Measurements from ENCODE around the gene POC5. TPM values are rescaled to one million over a fixed set of nuclear protein-coding genes. Genes with fewer than 3 reads are reported as not detected.

The POC5 gene
- total and polyA plus RNA-seq, 2 of the 4 experiments (the other 2 are of a cell fraction), result 6.6 to 12.9 TPM

GRCh38 chr5:75694781-75695180 is 22.5 kb downstream of the POC5 start:
- dilution Hi-C loops (cut with HindIII; ENCODE audit: low sequenced_read_pairs, unreplicated experiment) (no loop called here), in situ Hi-C loops (cut with MboI; ENCODE audit: low sequenced_read_pairs) (loop anchor here (25.0 kb wide), 1 partner anchor 307 kb away; no protein-coding TSS in a partner anchor), intact Hi-C loops (cut with micrococcal nuclease) (no loop called here)
- Histone ChIP-seq H4K91ac (ENCODE audit: insufficient read depth, low read depth, low read length) (no peak overlapping the region), H3K9ac (ENCODE audit: low read depth, low read length) (no peak overlapping the region), H3K14ac (replicated peaks; ENCODE audit: low read depth, low read length) (no peak overlapping the region), H3K4ac (ENCODE audit: low read depth, low read length) (no peak overlapping the region), H2AFZ (replicated peaks; ENCODE audit: low read length, poor library complexity) (no peak overlapping the region), H4K5ac (ENCODE audit: low read depth, low read length) (no peak overlapping the region), H3K4me3 (ENCODE audit: insufficient read depth, low read depth, low read length) (no peak overlapping the region), H3K4me2 (ENCODE audit: low read depth, low read length) (no peak overlapping the region), H3K27me3 (ENCODE audit: control insufficient read depth, insufficient read depth, low read length) (no peaks in the 10 kb centered on the region), H3K36me3 (ENCODE audit: control insufficient read depth, insufficient read depth, low read length) (0 out of 2 replicates have a peak, but pooled peaks cover under 1% of the 10 kb centered on the region), H2BK5ac (ENCODE audit: low read depth, low read length, poor library complexity, severe bottlenecking) (no peak overlapping the region), H3K4me1 (ENCODE audit: control insufficient read depth, insufficient read depth, low read length) (peaks cover 1% of the 10 kb centered on the region; the same call in 1 of the 2 replicates), H3K18ac (ENCODE audit: low read depth, low read length) (no peak overlapping the region), H3K56ac (ENCODE audit: extremely low read depth, insufficient read depth, low read length) (no peak overlapping the region), H3K9me1 (ENCODE audit: insufficient read depth, low read length) (no peaks in the 10 kb centered on the region), H2AK9ac (replicated peaks; ENCODE audit: low read depth, low read length, poor library complexity) (no peak overlapping the region), H3K23ac (ENCODE audit: low read depth, low read length) (no peak overlapping the region), H3K27ac (ENCODE audit: insufficient read depth, low read length) (no peak overlapping the region), H2BK15ac (ENCODE audit: low read depth, low read length) (no peak overlapping the region), H3K9me3 (ENCODE audit: control insufficient read depth, insufficient read depth, low read length) (no peaks in the 10 kb centered on the region), H2AK5ac (ENCODE audit: low read depth, low read length) (no peak overlapping the region), H2BK20ac (ENCODE audit: low read depth, low read length) (no peak overlapping the region), H2BK120ac (ENCODE audit: low read depth, low read length) (no peak overlapping the region), H4K8ac (ENCODE audit: low read depth in 2 of 2, low read length in 2 of 2) (no peak overlapping the region), H3K79me1 (ENCODE audit: low read depth in 1 of 2, low read length in 2 of 2) (no peaks in the 10 kb centered on the region), H4K20me1 (ENCODE audit: insufficient read depth, low read length) (no peaks in the 10 kb centered on the region)
- WGBS, 2 experiments (ENCODE audit: extremely low coverage in 2 of 2, insufficient read length in 1 of 2), result no CpG with 5 or more reads among the region's 1 CpG
- POLR2A ChIA-PET (ENCODE audit: unreplicated experiment), result no interaction called here
- no TSS peak for BruUV-seq (replicated peaks)
- TF ChIP-seq RFX5 (IDR thresholded peaks at IDR 0.05; ENCODE audit: low read depth, low read length) (no peak), BHLHE40 (IDR thresholded peaks at IDR 0.05; ENCODE audit: low read depth, low read length) (no peak), MXI1 (IDR thresholded peaks at IDR 0.05; ENCODE audit: borderline replicate concordance, low read depth, low read length) (no peak), CHD1 (IDR thresholded peaks at IDR 0.05; ENCODE audit: low read depth, low read length) (no peak), SMC3 (IDR thresholded peaks at IDR 0.05; ENCODE audit: low read depth, low read length) (no peak), MAFK (IDR thresholded peaks at IDR 0.05; ENCODE audit: low read depth, low read length) (no peak)
- no peak for DNase-seq
- ATAC-seq (ENCODE audit: low read depth), result no peak
- CTCF ChIA-PET, result no interaction called here

Measured in IMR-90 (cell line).